ENCODE measurements around the gene PPP1R3C. TPM values are rescaled to one million over a fixed set of nuclear protein-coding genes. Genes with fewer than 3 reads are reported as not detected.

The PPP1R3C gene
- polyA plus RNA-seq, 6 donors from 2014 or later, result not detected

DNA sequence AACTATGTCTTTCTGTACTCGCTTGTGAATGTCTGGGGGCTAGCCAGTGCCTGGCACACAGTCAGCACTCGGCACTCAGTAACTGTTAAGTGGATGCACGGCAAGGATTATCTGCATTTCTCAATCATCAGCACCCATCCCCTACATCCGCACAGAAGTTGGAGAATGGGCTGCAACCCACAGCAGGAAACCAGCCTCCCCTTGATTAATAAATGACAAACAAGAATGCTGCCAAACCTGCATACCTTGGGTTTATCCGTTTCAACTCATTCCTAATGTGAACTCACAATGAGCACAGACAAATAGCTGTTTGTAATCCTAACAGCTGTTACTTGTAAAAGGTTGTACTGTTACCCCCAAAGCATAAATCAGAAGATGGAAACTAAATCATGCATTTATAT, 28.9 kb downstream of the PPP1R3C start:
- ATAC-seq (ENCODE audit: low read depth in 2 of 2), result no peak
- Mint-ChIP-seq H3K27me3 (peaks cover 0 to 17% (median 13%) of the 10 kb centered on the region in 3 donors), H3K27ac (no peak overlapping the region), H3K9me3 (peaks cover 2 to 16% (median 12%) of the 10 kb centered on the region in 7 donors), H3K4me1 (no peaks in the 10 kb centered on the region), H3K4me3 (no peak overlapping the region), H3K36me3 (peaks cover 0 to 10% of the 10 kb centered on the region in 2 donors)
- DNase-seq, result no peak

DNA sequence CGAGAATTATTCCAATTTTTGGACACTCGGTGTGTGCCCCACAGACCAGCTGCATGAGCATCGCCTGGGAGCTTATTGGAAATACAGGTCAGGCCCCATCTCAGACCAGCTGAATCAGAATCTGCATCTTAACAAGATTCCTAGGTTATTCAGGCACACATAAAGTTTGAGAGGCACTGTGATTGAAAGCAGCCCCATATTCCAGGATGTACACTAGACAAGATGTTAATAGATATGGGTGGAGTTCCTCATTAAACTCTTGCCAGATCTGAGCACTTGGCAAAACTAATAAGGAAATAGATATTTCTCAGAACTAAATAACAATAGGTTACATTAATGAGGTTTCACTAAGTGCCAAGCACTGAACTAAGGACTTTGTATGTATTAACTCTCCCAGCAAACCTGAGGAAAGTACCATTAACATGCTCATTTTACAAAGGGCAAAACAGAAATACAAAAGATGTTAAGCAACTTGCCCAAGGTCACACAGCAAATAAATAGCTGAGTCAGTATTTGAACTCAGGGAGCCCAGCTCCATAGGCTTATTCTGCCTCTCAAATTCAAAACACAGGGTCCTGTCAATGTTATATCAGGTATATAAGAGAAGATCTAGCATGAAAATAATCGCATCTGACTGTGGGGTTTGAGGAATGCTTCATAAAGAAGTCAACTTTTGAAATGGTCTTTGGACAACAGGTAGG, 29.9 kb downstream of the PPP1R3C start:
- no peaks in the 10 kb centered on the region for H3K4me1 Mint-ChIP-seq
- DNase-seq, result no peak
- no peak overlapping the region for H3K4me3 Mint-ChIP-seq
- no peak for ATAC-seq (ENCODE audit: low read depth in 2 of 2)
- peaks cover 0 to 19% (median 17%) of the 10 kb centered on the region in 3 donors for H3K27me3 Mint-ChIP-seq
- peaks cover 2 to 16% (median 12%) of the 10 kb centered on the region in 7 donors for H3K9me3 Mint-ChIP-seq
- peaks cover 0 to 10% of the 10 kb centered on the region in 2 donors for H3K36me3 Mint-ChIP-seq
- H3K27ac Mint-ChIP-seq, result no peak overlapping the region

DNA sequence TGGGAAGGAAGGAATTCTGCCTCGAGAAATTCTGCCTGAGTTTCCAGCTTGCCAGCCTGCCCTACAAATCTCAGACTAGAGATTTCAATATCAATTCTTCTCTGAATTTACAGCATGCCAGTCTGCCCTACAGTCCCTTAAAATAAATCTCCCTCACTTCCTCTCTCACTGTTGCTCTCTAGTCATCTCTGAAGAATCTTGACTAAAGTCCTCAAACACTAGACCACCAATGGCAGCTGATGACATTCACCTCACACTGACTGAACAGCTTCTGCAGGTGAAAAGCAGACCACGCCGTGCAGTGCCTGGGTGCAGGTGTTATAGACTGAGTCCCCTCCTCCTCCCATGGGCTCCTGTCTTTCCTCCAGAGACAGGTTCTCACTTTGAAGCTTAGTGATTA, 30.4 kb downstream of the PPP1R3C start:
- ATAC-seq (ENCODE audit: low read depth in 2 of 2) (no peak), DNase-seq (no peak)
- Mint-ChIP-seq H3K4me3 (no peak overlapping the region), H3K27me3 (peaks cover 0 to 19% (median 17%) of the 10 kb centered on the region in 3 donors), H3K27ac (no peak overlapping the region), H3K36me3 (peaks cover 0 to 10% of the 10 kb centered on the region in 2 donors), H3K4me1 (no peaks in the 10 kb centered on the region), H3K9me3 (peaks cover 2 to 16% (median 12%) of the 10 kb centered on the region in 7 donors)

DNA sequence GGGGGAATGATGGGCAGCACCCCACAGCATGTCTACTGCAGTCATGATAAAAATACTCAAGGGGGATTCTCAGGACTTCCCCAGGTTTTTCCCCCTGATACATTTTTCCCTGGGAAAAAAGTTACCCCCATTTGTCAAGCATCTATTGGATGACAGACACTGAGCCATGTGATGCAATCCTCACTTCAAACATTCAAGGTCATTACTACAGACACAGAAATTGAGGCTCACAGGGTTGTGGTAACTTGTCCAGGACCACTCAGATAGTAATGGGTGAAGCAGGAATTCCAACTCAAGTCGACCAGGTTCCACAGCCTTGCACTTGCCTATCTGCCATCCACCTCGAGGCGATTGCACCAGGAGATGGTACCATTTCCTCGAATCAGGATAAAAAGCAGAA, 31.7 kb downstream of the PPP1R3C start:
- Mint-ChIP-seq H3K4me1 (no peaks in the 10 kb centered on the region), H3K36me3 (peaks cover 0 to 10% of the 10 kb centered on the region in 2 donors), H3K4me3 (no peak overlapping the region), H3K27me3 (peaks cover 0 to 19% (median 17%) of the 10 kb centered on the region in 3 donors), H3K27ac (no peak overlapping the region), H3K9me3 (peaks cover under 1 to 11% (median 10%) of the 10 kb centered on the region in 7 donors)
- ATAC-seq (ENCODE audit: low read depth in 2 of 2) (no peak), DNase-seq (no peak)

DNA sequence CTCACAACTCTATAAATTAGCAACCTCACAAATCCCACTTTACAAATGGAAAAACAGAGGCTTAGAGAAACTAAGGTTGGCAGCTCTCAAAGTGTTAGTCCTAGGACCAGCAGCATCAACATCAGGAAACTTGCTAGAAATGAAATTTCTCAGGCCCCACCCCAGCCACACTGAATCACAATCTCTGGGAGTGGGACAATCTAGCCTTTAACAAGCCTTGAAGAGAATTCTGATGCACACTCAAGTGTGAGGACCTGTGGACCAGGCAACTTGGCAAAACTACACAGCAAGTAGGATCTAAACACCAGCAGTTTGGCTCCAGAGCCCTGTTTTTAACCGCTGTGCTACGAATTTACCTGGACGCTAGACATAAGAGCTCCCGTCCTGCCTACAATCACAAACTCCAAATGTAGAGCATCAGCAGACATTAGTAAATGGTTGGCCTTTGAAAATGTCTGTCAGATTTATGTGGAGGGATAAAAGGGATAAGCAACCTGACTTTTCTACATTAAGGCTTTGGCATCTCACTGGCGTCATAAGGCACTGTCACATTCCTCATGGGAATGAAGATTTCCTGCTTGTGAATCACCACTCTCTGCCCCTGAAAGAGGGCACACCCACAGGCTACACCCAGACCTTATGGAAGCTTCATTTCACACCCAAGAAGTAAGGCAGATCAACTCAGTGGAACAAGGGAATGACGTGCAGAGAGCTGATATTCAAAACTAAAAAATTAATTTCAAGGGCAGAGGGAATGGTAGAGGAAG, 34.5 kb downstream of the PPP1R3C start:
- H3K27me3 Mint-ChIP-seq, result peaks cover 15 to 29% (median 25%) of the 10 kb centered on the region in 3 donors
- no peak overlapping the region for H3K4me3 Mint-ChIP-seq
- H3K9me3 Mint-ChIP-seq, result peaks cover 0 to 3% (median 0%) of the 10 kb centered on the region in 7 donors
- no peak for ATAC-seq (ENCODE audit: low read depth in 2 of 2)
- no peaks in the 10 kb centered on the region for H3K4me1 Mint-ChIP-seq
- no peak for DNase-seq
- H3K27ac Mint-ChIP-seq, result no peak overlapping the region
- peaks cover 0 to 5% of the 10 kb centered on the region in 2 donors for H3K36me3 Mint-ChIP-seq

DNA sequence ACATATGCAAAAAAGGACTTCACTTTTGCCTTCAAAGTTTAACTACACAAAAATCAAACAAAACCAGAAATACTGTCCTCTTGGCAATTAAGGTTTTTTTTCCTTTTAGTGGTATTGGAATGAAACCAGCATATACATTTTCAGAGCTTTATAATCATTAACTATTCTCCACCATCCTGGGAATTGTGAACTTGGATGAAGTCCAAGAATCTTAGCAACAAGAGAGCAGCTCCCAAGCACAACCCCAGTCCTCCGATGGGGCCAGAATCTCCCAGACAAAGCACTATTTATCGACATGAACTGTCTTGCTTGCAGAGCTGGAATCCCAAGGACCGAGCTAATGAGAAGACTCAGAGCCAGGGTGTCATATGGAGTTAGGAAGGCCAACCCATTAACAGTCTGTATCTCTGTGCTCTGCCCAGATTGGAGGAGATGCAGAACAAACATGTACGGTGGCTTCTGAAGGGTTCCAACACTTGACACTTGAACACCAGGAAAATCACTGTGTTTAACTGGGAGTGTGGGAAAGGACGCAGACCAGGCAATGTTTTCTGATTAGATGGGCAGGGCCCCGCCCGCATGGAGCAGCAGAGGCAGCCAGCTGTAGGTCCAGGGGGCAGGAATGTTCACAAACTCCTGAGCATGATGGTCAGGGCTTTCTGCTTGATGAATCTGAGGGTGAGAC, 35.5 kb downstream of the PPP1R3C start:
- ATAC-seq (ENCODE audit: low read depth in 2 of 2) (no peak), DNase-seq (no peak)
- Mint-ChIP-seq H3K27me3 (peaks cover 19 to 26% (median 25%) of the 10 kb centered on the region in 3 donors), H3K4me3 (no peak overlapping the region), H3K27ac (no peak overlapping the region), H3K4me1 (no peaks in the 10 kb centered on the region), H3K36me3 (peaks cover 0 to 5% of the 10 kb centered on the region in 2 donors), H3K9me3 (peaks cover 0 to 3% (median 0%) of the 10 kb centered on the region in 7 donors)

DNA sequence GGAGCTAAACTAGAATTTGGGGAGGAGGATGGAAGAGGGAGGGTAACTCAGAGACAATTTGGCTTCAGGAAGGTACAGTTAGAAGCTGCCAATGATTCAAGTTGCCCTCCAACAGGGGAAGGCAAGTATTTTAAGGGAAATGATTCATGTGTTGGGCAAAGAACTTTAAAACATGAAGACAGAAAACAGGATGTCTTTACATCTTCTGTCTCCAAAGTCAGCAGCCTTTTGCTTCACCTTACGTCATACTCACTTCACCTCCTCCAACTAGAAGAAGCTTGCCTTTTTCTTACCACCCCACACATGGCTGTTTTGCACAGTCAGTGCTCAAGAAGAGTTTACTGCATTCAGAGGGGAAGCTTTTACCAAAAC, 36.1 kb downstream of the PPP1R3C start:
- ATAC-seq (ENCODE audit: low read depth in 2 of 2), result no peak
- peaks cover 0 to 3% (median 0%) of the 10 kb centered on the region in 7 donors for H3K9me3 Mint-ChIP-seq
- peaks cover 0 to 5% of the 10 kb centered on the region in 2 donors for H3K36me3 Mint-ChIP-seq
- no peaks in the 10 kb centered on the region for H3K4me1 Mint-ChIP-seq
- peaks cover 19 to 26% (median 24%) of the 10 kb centered on the region in 3 donors for H3K27me3 Mint-ChIP-seq
- DNase-seq, result no peak
- H3K27ac Mint-ChIP-seq, result no peak overlapping the region
- H3K4me3 Mint-ChIP-seq, result no peak overlapping the region

DNA sequence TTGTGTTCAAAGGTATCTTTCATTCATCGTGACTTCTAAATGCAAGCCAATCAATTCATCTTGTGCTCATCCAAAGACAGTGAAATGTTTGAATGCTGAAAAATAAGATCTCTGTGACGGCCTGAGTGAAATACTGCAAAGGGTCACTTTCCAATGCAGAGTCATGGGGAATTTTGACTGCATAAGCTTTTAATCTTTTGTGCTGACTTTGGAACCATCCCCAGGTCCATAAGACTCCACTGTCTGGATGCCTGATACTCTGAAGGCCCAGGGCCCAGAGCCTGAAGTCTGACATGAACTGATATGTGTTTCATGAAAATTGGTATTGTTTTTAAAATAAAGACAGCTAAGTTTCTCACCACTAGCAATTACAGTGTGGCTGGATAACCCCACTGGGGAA, 39.0 kb downstream of the PPP1R3C start:
- H3K27me3 Mint-ChIP-seq, result peaks cover 35 to 37% (median 36%) of the 10 kb centered on the region in 3 donors
- no peak overlapping the region for H3K4me3 Mint-ChIP-seq
- no peak overlapping the region for H3K27ac Mint-ChIP-seq
- no peaks in the 10 kb centered on the region for H3K4me1 Mint-ChIP-seq
- ATAC-seq (ENCODE audit: low read depth in 2 of 2) (no peak), DNase-seq (no peak)
- H3K9me3 Mint-ChIP-seq, result no peaks in the 10 kb centered on the region
- no peaks in the 10 kb centered on the region for H3K36me3 Mint-ChIP-seq

DNA sequence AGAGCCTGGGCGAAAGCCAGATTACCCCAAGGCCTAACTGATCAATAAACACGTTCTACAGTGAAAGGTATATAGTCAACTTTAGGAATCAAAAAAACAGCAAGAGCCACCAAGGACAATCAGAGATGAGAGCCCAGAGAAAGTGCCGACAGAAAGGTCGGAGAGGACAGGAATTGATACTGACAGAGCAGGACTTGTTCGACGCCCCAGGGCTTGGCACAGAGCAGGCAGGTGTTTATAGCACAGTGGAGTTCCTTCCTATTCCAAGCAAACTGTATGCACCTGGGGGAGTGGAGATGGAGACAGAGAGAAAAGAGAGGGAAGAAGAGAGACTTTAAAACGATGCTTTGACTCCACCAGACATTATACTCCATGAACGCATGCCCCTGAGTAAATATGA, 39.5 kb downstream of the PPP1R3C start:
- Mint-ChIP-seq H3K27ac (no peak overlapping the region), H3K9me3 (no peaks in the 10 kb centered on the region), H3K4me3 (no peak overlapping the region), H3K27me3 (peaks cover 34 to 40% (median 37%) of the 10 kb centered on the region in 3 donors), H3K4me1 (no peaks in the 10 kb centered on the region), H3K36me3 (no peaks in the 10 kb centered on the region)
- ATAC-seq (ENCODE audit: low read depth in 2 of 2) (no peak), DNase-seq (no peak)

DNA sequence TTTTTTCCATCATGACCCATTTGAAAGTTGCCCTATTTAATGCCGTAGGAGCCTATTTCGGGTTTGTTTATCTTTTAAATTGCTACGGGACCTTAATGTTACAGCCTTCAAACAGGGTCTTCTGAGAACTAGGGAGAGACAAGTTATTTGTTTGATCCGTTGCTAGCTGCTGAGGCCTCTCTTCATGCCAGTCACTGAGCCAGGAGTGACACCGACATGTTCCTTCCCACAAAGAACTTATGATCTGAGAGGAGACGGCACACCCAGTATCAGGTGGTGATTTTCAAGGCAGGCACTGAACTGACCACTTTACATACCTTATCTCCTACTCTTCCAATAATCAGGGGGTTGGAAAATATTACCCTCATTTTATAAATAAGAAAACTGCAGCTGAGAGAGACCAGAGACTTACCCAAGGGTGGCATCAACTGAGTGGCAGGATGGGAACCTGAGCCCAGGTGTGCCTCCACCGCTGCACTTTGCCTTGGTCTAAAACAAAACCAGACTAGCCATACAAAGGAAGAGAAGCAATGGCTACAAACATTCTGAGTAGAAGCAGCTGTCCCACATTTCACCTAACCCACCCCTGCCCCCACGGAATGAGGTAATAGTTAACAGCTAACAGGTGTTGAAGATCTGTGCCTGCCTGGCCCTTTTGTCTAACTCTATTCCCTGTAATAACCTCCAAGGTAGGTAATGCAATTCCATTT, 40.5 kb downstream of the PPP1R3C start:
- DNase-seq (no peak), ATAC-seq (ENCODE audit: low read depth in 2 of 2) (no peak)
- Mint-ChIP-seq H3K4me3 (no peak overlapping the region), H3K27me3 (peaks cover 33 to 40% (median 37%) of the 10 kb centered on the region in 3 donors), H3K27ac (no peak overlapping the region), H3K36me3 (no peaks in the 10 kb centered on the region), H3K9me3 (no peaks in the 10 kb centered on the region), H3K4me1 (no peaks in the 10 kb centered on the region)

DNA sequence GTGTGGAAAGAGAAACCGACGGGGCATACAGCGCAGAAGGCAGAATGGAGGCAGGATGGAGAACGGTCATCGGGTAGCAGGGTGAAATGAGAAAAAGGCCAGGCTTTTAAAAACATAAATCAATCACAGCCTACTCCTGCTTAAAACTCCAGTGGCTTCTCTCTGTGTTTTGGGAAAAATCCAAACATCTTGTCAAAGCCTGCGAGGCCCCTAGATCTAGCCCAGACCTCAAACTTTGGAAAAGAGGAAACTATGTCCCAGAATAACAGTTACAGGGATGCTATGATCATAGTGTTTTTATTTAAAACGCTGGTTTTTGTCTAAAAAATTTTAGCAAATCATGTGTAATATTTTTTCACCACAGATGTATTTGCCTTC, 41.1 kb downstream of the PPP1R3C start:
- Mint-ChIP-seq H3K36me3 (no peaks in the 10 kb centered on the region), H3K4me1 (no peaks in the 10 kb centered on the region), H3K27me3 (peaks cover 33 to 40% (median 37%) of the 10 kb centered on the region in 3 donors), H3K9me3 (no peaks in the 10 kb centered on the region), H3K27ac (no peak overlapping the region), H3K4me3 (no peak overlapping the region)
- ATAC-seq (ENCODE audit: low read depth in 2 of 2) (no peak), DNase-seq (no peak)

DNA sequence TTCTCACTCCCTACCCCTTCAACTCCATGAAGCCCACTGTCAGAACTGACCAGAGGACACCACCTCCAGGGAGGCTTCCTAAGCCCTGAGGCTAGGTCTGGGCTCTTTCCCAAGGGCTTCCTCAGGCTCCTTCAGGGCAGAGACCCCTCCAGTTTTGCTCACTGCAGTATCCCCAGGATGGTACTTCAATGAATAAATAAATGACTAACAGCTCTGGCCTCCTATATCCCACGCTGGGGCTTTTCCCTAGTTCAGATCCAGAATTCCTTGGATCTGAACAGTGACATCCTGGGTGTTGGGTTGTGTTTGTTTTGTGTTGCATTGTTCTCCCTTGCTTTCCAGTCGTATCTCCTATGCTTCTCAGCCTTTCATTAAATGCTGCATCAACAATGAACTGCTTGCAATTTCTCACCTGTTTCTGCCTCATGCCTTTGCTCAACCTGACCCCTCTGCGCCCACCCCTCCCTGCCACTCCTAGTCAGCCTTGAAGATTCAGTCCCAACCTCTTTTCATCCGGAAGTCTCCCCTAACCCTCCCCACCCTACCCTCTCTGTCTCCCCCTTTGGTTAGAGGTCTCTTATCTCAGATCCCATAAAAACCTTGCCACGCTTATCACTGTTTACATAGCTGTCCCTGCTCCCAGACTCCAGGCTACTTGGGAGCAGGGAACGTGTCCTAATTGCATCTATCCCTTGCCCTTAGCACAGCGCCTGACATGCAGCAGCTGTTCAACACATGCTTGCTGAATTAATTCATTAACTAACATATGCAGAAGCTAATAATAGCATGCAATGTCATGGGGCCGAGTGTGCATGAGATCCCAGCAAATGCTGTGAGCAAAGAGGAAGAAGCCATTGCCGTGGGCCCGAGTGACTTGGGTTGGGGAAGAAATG, 41.7 kb downstream of the PPP1R3C start:
- Mint-ChIP-seq H3K9me3 (no peaks in the 10 kb centered on the region), H3K27me3 (peaks cover 33 to 43% (median 40%) of the 10 kb centered on the region in 3 donors), H3K4me3 (no peak overlapping the region), H3K4me1 (no peaks in the 10 kb centered on the region), H3K27ac (no peak overlapping the region), H3K36me3 (no peaks in the 10 kb centered on the region)
- no peak for DNase-seq
- ATAC-seq (ENCODE audit: low read depth in 2 of 2), result no peak

Measured in naive B cell (primary cell).